ENCODE data around the gene POLR1H. TPM values are rescaled to one million over a fixed set of nuclear protein-coding genes. Genes with fewer than 3 reads are reported as not detected.
A peak's percentile ranks its signal among the peaks of the same experiment; 100 is the strongest.

The POLR1H gene
- total RNA-seq, 1 experiment from 2014 or later = 16.7 TPM

DNA sequence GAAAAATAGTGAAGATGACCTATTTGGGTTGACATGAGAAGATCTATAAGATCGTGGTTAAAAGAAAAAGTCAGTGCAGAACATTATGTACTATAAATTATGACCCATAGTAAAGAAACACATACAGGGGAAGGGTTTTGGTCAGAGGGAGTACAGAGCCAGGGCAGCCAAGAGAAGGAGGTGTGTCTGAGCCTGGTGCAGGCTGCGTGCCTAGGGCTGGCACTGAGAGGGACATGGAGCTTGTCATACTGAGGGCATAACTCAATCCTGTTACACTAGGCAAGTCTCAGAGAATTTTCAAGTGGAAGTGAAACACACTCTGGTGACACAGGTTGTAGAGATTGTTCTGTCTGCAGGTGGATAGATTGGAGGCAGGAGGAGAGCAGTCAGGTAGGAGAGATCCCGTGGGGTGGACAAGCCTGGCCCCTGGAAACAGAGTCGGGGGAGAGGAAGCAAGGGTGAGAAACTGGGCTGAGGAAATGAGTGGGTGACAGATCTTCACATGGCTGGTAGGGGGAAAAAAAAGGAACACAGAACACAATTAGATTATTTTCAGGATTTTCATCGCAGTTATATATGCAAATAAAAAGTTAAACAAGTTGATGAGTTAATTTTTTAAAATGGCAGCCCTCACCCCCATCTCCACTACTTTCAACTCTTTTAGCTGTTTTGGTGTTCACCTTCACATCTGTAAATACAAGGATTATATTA, 33.0 kb downstream of the POLR1H start:
- DNase-seq (ENCODE audit: low spot score) = no peak

- DNase-seq (ENCODE audit: low spot score) = no peak
These were observed 35.8 kb downstream of the POLR1H start for GRCh38 chr6:30096829-30097228.

- DNase-seq (ENCODE audit: low spot score) = no peak
These were observed 37.1 kb downstream of the POLR1H start for GRCh38 chr6:30097902-30098768.

GRCh38 chr6:30100154-30100553, 39.1 kb downstream of the POLR1H start:
- no peak for DNase-seq (ENCODE audit: low spot score)

DNA sequence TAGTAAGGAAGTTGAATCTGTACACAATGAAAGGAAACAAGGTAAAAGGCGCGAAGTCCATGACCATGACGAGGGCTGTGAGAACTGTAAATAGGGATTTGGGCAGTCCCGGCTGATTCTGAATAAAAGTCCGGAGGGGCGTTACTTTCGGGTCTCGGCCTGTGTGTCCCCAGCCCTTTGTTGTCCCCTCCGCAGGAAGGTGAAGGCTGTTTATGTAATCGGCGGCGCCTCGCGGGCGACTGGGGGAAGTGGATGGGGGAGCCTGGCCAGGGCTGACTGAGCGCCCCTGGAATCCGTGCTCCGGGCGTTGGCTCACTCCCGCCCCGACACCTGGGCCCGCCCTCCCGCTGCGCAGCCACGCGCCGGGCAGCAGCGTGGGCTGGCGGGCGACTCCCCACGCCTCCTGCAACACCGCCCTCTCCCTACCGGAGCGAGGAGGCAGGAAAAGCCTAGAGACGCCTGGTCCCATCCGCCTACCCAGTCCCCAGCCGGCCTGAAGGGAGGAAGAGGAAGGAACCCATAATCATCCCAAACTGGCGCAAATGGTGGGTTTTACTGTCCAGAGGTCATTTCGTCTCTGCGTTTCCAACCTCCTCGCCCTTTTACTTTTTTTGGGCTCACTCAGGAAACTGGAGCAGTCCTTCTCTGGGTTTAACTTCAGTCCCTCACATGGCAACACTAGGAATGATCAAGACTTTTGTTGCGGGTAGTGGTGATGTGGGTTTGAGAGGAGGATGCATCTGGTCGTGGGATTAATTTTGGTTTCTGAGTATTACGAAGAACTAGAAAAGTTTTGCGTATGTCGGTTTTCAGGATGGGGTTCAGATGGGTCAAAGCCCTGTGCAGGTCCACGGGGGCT, 39.7 kb downstream of the POLR1H start:
- DNase-seq (ENCODE audit: low spot score) = no peak

DNA sequence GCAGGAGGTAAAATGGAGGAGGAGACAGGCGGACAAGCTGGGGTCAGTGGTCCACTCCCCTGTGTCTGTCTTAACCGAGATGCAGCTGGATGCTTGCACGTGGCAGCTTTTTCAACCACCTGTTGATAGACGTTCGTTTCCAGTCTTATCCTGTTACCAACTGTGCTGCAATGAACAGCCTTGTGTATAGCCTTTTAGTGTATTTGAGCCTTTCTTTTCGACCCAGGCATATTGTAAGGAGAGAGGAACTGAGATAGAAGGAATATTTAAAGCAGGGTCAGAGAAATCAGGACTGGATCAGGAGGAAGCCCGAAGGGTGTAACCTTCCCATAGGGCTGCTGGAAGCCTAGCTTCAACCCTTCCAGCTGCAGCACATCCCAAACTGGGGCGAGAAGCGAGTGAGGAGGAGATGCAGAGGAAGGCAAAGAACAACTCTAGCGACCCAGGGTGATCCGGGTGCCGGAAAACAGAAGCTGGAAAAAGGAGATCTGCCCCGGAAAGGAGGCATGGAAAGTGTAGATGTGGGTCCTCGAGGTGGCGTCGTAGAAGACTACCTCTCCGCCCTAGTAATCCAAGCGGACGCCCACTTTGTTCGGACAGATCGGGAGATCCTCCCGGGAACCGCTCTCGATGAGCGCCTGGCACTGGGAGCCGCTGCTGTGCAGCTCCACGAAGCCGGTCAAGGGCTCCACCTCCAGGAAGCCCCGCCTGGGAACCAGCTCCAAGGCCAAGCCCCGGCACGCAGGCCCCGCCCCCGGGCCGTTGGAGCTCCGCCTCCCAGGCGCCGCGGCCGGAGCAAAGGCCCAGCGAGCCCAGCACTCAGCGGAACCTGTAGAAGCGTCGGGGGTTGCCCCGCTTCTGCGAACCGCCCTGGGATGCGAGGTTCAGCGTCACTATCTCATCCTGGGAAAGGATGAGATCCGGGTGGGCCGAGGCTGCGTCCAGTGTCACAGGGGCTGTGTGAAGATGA, 40.7 kb downstream of the POLR1H start:
- peak; percentile 73 for DNase-seq (ENCODE audit: low spot score)

GRCh38 chr6:30102414-30102969, 41.4 kb downstream of the POLR1H start:
- no peak for DNase-seq (ENCODE audit: low spot score)

- peak; percentile 84 for DNase-seq (ENCODE audit: low spot score)
These were observed 42.2 kb downstream of the POLR1H start for GRCh38 chr6:30102970-30103871.

DNA sequence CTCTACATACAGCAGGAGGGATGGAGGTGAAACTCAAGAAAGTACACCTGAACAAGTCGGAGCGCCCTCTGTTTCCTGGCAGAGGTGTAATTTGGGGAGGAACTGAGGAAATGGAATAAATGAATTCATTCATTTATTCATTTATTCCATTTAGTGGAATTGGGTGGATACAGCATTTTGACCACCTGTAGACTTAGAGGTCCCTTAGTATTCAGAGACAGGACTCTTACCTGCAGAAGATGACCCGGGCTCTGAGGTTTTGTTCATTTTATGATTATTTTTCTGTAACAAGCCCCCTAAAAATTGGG, 42.8 kb downstream of the POLR1H start:
- DNase-seq (ENCODE audit: low spot score) = no peak

GRCh38 chr6:30104661-30105060, 43.6 kb downstream of the POLR1H start:
- DNase-seq (ENCODE audit: low spot score) = no peak

DNA sequence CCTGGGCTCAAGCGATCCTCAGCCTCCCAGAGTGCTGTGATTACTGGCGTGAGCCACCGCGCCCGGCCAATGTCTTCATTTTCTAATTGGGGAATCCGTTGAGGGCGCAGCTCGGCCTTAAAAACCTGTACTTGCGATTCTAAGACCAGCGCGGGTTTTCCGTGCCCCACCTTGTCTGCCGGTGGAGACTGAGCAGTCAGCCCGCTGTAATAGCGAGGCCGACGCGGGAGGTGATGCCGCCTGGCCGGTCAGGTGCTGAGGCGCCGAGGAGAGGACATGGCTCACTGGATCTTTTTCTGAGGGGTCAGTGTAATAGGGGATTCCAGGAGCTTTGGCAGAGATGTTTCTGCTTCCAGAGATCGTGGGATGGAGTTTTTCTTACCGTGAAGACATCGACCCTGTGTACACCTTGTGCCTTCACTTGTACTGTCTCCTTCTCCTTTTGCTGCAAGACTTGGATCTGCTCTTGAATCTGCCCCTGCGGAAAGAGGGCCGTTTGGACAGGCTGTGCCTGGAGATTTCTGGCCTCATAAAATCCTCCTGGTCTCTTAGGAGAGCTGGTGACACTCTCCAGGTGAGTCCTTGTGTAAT, 50.3 kb downstream of the POLR1H start:
- DNase-seq (ENCODE audit: low spot score) = no peak

DNA sequence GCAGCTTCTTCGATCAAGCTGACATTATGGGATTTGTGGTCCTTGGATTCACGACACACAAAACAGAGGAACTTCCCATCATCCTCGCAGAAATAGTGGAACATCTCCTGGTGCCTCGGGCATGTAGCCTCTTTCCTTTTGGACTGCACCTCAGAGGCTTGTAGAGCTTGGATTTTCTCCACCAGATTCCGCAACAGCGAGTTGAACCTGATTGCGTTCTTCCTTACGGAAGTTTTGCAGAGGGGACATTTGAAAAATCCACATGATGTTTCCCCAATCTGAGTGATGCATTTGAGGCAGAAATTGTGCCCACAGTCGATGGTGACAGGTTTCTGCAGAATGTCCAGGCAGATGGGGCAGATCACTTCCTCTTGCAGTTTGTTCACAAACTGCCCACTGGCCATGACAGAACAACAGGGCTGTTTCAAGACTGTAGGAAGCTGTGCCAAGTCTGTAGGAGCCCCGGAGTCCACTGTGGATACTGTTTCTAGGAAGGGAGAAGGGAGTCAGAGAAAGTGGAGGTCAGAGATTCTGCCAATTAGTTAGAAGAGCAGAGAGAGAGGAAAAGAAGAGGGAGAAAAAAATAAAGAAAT, 51.4 kb downstream of the POLR1H start:
- DNase-seq (ENCODE audit: low spot score) = no peak

DNA sequence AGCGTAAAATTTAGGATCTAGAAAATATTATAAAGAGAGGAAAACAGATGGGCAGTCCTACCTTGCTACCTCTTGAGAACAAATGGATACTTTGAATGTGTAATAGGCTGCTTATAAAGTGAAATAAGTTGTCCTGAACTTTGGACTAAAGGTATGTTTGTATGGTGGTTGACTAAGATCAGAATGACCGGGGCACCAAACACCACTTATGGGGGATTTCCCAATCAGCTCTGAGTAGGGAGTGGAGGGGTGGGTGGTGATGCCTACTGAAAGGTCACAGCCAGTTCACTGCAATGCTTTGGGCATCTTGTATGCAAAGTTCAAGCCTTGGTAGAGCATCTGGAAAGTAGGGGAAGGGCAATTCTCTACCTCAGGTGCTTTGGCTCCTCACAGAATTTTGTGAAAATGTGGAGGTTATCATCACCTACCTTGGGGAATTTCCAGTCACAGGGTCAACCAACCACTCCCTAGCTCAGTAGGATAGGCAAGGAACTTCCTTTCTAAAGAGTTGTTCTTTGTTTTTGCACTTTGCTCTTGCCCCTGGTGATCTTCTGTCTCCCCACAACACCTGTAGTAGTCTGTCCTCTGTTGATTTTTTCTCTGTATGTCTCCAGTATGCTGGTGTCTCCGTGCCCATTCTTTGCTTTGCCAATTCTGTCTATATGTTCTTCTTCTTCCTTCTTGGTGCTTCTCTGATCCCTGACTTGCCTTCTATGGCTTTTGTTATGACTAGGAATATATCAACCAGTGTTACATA, 52.1 kb downstream of the POLR1H start, which contains the start of gene TRIM31:
Gene TRIM31 (minus strand): TSS at position 88 of the 757 bp plus-strand sequence. CDS start 285 bp downstream, outside the sequence.
- no peak for DNase-seq (ENCODE audit: low spot score)

- DNase-seq (ENCODE audit: low spot score) = no peak
These were observed 52.8 kb downstream of the POLR1H start for GRCh38 chr6:30113841-30114240.

Measured in A172 (cell line).